HG02759 (cell line): ENCODE results near the gene VGLL1.

Source experiments
- ATAC-seq: cut with Tn5 transposase; IDR thresholded peaks from one replicate; pipeline ENCODE4 v1.9.1; 2021; ENCODE audit warnings: mild to moderate bottlenecking, moderate library complexity; ENCODE audit not compliant: unreplicated experiment

The VGLL1 gene, protein sequence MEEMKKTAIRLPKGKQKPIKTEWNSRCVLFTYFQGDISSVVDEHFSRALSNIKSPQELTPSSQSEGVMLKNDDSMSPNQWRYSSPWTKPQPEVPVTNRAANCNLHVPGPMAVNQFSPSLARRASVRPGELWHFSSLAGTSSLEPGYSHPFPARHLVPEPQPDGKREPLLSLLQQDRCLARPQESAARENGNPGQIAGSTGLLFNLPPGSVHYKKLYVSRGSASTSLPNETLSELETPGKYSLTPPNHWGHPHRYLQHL

DNA sequence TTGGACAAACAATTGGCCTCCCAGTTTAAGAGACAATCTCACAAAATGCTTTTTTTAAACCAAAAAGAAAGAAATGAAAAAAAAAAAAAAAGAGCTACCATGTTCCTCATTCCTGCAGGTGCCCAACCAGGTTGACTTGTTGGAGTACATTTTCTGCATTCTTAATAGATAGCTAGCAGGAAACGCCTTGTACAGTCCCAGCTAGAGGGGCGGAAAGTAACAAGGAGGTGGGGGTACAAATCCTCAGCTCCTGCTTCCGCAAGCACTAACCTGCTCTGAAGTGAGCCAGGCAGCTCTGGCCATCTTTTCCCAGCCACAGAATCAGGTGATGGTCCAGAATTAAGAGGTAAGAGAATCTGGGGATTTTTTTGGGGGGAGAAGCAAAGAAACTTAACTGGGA lies at the start of gene VGLL1:
Gene VGLL1, plus strand, starts transcription at position 265 of the 400 bp plus-strand sequence. CDS start 3,806 bp downstream, outside the sequence.
- no peak for ATAC-seq

DNA sequence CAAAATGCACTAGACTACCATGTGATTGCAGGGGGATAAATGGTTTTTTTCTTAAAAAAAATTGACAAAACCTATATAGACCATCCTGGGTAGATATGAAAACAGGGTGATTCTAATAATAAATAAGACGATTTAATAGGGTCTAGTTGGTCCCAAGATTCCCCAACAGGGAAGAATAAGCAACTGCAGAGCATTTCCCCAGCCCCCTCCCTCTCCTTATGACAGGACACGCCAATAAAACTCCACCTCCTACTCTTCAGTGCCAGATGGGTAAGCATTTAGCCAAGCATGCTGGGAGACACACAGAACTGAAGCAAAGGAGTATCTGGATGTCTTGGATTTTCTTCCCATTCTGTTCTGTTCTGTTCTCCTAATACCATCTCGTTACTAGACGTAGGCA lies 44.4 kb upstream of the VGLL1 start, which contains the start of gene BRS3:
Gene BRS3, plus strand, starts transcription at position 301 of the 400 bp plus-strand sequence. CDS start 168 bp downstream, outside the sequence.
- no peak for ATAC-seq

DNA sequence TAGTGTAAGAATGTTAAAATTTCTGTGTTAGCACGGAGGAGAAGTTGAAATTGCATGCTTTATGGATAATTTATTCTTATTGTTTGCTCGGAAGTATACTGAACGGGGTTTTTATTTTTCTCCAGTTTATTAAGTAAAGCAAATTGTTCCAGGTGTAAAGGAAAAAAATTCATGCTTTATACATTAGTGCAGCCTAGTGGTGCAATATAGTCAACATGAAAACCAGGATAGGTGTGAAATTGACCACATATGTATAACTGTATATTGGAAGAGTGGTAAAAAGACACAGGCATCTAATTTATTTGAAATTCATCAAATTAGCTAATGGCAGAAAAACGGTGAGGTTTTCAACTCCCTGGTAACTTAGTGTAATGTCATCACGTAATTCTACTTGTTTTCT lies 43.3 kb upstream of the VGLL1 start:
- ATAC-seq: no peak

DNA sequence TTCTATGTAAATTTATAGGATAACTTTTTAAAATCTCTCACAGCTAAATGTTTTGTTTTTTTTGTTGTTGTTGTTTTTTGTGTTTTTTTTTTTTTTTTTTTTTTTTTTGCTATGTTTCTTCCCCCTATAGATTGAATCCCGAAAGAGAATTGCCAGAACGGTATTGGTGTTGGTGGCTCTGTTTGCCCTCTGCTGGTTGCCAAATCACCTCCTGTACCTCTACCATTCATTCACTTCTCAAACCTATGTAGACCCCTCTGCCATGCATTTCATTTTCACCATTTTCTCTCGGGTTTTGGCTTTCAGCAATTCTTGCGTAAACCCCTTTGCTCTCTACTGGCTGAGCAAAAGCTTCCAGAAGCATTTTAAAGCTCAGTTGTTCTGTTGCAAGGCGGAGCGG lies 40.2 kb upstream of the VGLL1 start:
- no peak for ATAC-seq

DNA sequence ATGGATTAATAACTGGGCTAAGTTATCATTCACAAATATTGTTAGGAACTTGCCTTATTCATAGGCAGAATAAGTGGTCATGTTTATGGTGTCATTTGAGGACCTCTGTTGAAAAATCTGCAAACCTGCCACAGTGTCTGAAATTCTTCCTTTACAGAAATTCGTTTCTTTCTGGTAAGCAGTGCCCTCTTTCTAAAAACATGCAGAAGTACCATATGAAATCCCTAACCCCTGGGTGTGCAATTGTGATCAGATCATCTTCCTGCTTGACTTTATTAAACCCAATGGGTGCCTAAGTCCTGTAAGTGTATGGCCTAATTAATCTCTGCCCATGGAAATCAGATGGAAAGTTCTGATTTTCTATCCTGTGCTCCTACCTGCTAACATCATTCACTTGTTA lies 39.0 kb upstream of the VGLL1 start:
- no peak for ATAC-seq

DNA sequence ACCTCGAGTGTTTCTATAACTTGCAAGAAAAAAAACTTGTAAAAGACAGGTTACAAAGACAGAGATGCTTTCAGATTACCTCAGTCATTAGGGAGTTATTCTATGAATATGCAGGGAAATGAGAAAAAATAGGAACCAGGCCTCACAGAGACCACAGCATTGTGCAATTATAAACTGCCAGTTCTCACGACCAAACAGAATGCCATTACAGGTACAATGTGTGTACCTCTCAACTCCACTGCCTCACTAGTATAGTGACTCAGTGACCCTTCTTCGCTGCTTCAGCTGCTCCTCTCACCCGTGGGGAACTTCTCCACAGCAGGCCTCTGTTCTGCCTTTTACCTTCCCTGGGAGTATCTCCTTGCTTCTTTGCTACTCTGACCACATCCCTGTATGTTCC lies 37.0 kb upstream of the VGLL1 start:
- ATAC-seq: no peak

DNA sequence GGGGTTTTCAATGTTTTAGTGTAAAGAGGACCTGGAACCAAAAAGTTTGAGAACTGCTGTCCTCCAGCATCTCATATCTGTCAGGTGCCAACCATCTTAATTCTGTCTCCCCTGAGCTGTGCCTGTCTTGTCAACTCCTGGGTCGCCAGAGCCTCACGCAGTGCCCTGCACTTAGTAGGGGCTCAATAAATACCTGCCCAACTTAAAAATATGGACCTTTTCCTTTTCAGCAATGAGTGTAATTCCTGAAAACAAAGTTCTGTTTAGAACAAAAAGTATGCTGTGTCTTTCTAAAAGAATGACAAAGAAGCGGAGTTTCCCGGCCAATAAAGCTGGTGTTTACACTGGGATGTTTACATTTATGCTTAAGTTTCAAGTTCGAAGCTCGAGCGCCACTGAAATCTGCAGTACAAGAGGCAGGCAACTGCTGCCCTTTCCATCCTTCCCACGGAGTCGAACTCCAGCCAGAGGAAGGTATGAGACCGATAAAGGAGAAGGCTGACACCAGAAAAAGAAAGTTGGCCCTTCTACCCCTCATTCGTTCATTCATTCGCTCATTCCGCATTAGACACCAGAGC lies 35.7 kb upstream of the VGLL1 start:
- ATAC-seq: no peak

DNA sequence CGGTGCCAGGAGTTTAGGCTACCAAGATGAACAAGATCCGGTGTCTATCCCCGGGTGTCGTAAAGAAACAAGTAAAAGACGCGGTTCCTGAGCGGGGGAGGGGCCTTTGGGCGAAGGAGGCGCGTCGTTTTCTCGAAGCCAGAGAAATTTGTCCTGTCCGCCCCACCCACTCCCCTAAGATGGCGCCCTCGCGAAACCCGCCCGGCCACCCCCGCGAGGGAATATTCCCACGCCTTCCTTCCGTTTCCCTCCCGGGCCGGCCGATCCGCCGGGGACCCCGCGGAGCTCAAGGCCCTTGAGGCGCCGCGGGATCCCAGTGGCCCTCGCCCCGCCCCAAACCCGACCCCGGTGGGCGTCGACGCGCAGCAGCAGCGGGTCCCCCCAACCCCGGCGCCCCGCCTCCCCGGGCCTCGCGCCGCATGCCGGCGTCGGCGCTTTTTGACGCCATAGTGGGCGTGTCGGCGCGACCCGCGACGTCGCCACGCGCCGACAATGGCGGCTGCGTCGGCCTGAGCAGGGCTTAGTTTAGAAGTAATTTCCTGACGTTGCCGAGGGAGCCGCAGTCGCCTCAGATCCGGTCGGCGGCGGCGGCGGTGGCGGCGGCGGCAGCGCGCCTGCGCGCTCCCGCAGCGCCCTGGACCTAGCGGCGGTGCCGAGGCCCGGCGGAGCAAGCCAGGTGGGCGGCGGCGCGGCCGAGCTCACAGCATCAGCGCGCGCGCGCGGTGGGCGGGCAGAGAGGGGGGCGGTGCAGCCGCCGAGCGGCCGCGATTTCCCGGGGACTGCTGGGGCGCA lies 35.1 kb upstream of the VGLL1 start:
- ATAC-seq: peak; percentile 86

DNA sequence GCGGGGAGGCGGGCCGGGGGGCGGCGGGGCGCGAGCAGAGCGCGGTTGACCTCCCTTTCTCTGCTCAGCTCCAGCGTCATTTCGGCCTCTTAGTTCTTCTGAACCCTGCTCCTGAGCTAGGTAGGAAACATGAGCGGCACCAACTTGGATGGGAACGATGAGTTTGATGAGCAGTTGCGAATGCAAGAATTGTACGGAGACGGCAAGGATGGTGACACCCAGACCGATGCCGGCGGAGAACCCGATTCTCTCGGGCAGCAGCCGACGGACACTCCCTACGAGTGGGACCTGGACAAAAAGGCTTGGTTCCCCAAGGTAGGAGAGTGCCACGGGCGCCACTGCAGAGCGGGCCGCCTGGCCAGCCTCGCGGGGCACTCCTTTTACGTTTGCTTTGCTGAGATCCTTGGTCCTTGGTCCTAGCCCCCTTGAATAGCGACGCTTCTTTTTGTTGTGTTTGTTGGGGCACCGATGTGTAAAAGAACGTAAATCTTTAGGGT lies 34.4 kb upstream of the VGLL1 start, which contains the start of gene HTATSF1:
Gene HTATSF1, plus strand, starts transcription at position 37 of the 497 bp plus-strand sequence. Its CDS starts 93 bp downstream, at position 130.
- peak; percentile 14 for ATAC-seq

DNA sequence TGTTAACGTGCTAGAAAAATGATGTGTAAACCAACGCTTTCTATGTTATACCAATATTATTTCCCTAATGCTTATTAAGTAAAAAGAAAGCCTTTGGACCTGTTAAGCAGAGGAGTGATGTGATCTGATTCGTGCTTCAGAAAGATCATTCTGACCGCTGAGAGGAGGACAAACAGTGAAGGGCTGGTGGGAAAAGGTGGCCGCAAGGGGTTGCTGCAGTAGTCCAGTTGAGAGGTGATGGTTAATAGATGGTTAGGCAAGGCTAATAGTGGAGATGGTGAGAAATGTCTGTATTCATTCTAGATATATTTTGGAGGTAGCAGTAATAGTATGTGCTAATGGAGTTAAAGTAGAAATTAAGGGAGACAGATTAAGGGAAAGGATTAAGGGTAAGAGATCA lies 12.9 kb upstream of the VGLL1 start:
- no peak for ATAC-seq

DNA sequence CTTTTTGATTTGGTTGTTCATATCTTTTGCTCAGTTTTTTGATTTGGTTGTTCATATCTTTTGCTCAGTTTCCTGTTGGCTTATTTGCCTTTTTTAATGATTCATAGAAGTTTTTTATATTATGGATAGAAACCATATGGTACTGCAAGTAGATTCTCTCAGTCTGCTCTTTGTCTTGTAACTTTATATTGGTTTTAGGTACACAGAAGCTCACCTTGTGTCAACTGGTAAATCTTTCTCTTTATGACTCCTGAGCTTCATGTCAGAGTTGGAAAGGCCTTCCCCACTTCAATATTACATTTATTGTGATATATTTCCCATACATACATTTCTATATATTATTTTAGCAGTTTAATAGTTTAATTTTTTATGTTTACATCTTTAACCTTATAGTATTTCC lies 8.2 kb upstream of the VGLL1 start:
- no peak for ATAC-seq

DNA sequence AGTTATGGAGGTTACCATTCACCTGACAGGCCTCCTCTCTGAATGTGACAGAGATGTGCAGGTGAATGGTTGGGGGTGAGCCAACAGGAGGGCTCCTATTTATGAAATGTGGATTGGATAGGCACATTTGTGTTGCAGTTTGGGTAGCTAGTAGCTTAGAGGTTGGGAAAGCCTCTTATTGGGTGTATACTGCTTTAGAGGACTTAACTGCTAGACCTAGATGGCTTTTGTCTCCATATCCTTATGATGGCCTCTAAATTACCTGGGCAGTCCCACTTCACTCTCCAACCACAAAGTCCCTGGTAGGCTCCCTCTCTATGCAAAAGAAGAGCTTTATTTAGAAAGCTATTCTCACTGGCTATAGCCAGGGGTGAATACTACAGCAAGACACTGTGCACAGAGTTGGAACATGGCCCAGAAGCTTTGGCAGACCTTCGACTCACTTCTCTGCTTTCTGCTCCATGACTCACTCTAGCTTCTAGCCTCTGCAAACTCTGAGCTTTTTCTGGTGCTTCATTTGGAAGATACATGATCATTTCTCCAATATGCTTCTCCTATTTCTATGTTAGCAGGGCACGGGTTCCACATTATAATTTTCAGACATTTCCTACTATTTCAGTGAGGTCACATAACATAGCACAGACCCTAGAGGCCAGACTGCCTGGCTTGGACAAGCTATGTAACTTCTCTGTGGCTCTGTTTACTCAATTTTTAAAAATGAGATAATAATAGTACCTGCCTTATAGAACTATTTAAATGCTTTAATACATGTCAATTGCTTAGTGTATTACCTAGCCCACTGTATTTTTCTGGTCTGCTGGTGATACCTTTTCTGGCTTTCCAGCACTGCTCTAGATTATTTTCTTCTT lies 6.0 kb upstream of the VGLL1 start:
- no peak for ATAC-seq

DNA sequence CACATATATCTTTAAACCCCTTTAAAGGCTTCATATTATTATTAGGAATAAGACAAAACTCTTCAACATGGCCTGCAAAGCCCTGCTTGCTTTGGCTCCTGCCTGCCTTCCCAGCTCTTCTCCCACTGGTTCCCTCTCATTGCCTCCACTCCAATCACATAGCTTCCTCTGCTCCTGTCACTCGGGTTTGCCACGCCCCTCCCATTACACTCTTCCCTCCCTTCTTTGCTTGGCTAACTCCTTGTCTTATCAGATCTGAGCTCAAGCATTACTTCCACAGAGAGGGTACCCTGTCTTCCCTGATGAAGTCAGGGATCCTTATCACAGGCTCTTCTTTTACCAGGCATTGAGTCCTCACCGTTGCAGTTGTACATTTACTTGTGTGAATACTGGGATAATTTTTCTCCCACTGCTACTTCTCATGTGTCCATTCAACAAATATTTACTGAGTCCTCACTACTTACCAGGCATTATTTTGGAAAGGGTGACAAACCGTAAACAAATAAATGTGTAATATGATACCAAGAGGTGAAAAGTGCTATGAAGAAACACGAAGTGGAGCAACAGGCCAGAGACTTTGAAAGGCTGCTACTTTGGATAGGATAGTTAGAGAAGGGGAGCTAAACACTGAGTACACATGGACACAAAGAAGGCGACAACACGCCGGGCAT lies 3.2 kb upstream of the VGLL1 start:
- ATAC-seq: no peak

DNA sequence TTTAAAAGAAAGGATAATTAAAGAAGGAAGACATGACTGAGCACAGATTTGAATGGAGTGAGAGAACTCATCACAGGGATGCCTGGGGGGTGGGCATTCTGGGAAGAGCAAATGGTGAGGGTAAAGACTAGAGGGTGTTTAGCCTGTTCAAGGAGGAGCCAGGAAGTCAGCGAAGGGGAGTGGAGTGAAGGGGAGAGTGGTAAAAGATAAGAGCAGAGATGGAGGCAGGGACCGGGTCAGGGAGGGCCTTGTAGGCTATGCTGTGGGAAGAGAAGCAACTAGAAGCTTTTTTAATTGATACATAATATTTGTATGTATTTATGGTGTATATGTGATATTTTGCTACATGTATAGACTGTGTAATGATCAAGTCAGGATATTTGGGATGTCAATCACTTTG lies 2.2 kb upstream of the VGLL1 start:
- no peak for ATAC-seq

DNA sequence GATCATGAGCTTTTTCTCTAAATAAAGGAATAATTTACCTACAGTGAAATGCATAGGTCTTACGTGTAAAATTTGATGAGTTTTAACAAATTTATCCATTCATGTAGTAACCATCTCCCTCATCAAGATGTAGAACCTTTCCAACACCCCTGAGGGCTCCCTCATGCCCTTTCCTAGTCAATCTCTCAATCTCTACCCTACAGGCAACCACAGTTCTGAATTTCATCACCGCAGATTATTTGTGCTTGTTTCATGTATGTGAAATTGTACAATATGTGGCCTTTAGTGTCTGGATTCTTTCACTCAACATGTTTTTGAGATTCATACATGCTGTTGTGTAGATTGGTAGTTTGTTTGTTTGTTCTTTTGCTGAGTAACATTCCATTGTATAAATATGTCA lies 2.1 kb downstream of the VGLL1 start:
- no peak for ATAC-seq

DNA sequence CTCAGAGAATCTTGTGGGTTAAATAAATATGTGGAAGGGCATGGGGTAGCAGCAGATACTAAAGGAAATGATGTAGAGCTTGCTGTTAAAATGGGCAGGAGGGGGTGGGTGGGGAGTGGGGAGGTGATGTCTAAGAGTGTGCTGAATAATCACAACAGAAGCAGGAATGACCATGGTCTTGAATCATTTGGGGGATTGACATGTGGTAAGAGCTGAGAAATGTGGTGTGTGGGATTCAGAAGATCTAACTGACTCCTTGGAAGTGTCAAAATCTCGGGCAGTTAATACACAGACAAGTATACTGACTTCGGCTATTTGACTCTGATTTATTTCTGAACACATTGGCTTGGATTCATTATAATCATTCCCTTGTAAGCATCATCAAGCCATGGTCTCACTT lies 6.8 kb downstream of the VGLL1 start:
- no peak for ATAC-seq

DNA sequence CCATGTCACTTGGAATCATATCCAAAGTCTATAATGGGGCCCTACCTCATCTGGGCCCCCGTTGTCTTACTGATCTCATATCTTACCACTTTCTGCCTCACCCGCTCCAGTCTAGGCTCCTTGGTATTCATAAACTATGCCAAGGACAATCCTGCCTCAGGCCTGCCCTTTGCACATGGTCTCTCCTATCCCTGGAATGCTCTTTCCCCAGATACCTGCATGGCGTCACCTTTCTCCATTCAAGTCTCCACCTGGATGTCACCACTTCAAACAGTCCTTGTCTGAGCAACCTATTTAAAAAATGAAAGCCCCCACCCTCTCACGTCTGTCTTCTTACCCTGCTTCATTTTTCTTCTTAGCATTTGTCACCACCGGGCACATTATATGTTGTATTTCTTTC lies 8.2 kb downstream of the VGLL1 start:
- ATAC-seq: no peak

DNA sequence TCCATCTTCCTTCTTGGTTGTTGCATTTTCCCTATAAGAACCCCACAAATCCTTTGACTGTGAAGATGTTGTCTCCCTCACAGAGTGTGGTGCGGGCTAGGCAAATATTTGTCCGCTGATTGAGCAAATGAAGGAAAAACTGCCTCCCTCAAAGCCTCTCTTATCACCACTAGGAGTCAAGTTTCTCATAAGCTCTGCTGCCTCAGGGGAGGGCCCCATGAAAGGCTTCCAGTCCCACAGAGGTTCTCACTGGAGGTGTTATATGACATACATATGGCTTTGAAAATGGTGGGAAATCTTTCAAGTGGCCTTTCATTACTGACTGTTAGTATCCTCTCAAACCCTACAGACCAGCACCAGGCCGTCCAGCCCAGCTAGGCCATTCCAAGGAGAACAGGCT lies 9.3 kb downstream of the VGLL1 start:
- no peak for ATAC-seq

DNA sequence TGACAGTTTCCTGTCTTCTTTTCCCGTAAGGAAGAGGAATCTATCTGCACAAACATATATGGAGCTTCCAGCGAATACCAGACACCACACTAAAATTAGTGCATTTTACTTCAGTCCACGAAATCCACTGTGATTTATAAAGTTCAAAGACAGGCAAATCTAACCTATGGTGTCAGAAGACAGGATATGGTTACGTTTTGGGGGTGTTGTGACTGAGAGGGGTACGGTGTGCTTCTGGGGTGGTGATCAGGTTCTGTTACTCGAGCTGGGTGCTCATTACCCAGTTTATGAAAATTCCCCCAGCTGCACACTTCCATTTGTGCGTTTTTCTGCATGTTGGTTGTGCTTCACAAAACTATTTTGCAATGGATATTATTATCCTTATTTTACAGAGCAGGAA lies 10.3 kb downstream of the VGLL1 start:
- no peak for ATAC-seq

DNA sequence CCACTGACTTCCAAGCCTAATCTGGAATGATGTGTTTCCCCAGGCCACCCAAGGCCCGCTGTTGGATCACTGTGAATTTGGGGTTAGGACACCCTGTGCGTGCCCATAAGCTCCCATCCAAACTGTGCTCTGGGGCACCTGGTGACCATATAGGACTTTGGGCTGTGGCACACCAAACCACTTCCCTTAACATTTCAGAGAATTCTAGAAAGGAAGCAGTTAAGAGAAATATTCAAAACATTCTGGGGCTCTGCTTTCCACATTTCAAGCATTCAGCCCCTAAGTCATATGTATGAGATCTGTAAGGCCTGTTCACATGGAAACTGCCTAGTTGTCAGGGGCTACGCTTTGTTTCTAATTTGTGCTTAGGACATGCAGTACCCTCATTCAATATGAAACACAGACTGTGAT lies 14.4 kb downstream of the VGLL1 start:
- no peak for ATAC-seq
